HepG2 (cell line): ENCODE results near the gene IP6K1. TPM values are rescaled to one million over a fixed set of nuclear protein-coding genes. Genes with fewer than 3 reads are reported as not detected.

ENCODE experiments used
- FLYWCH1 ChIP-seq: sonication (generic); formaldehyde crosslinking; IDR thresholded peaks from 2 replicates; pipeline ENCODE4 v1.8.1; 2023; ENCODE audit warnings: mild to moderate bottlenecking, missing genetic modification reagents
- GATAD1 ChIP-seq: IDR thresholded peaks from 2 replicates; pipeline ENCODE4 v1.6.1; 2016; ENCODE audit warnings: missing genetic modification reagents, missing compliant biosample characterization
- GATAD2A ChIP-seq: IDR thresholded peaks from 2 replicates; pipeline ENCODE4 v1.6.1; 2016
- GTF2F1 ChIP-seq: fragments of 150-350 bp; IDR thresholded peaks from 2 replicates; pipeline ENCODE4 v1.6.1; 2014; ENCODE audit warnings: low read length
- HOMEZ ChIP-seq: IDR thresholded peaks from 2 replicates; pipeline ENCODE4 v1.6.1; 2016; ENCODE audit warnings: low read depth
- JUNB ChIP-seq: sonication (generic); formaldehyde crosslinking; IDR thresholded peaks from 2 replicates; pipeline ENCODE4 v1.8.0; 2022; ENCODE audit warnings: missing genetic modification reagents, mild to moderate bottlenecking, borderline replicate concordance
- KDM2A ChIP-seq: sonication (generic); formaldehyde crosslinking; IDR thresholded peaks from 2 replicates; pipeline ENCODE4 v1.4.0; 2020; ENCODE audit warnings: low read depth, missing genetic modification reagents, borderline replicate concordance
- KLF16 ChIP-seq, 2 experiments: sonication (generic) in 1 of 2; formaldehyde crosslinking in 1 of 2; IDR thresholded peaks; 2 replicates each; pipeline versions ENCODE4 v1.6.1 to v1.8.0; 2016 to 2023; ENCODE audit warnings: missing genetic modification reagents in 2 of 2, missing compliant biosample characterization in 1 of 2
- KMT2A ChIP-seq: sonication (generic); formaldehyde crosslinking; IDR thresholded peaks from 2 replicates; pipeline ENCODE4 v1.4.0; 2020; ENCODE audit warnings: missing genetic modification reagents
- NCOA2 ChIP-seq: sonication (generic); formaldehyde crosslinking; IDR thresholded peaks from 2 replicates; pipeline ENCODE4 v1.8.0; 2022; ENCODE audit warnings: inconsistent platforms
- PATZ1 ChIP-seq: sonication (generic); formaldehyde crosslinking; IDR thresholded peaks from 2 replicates; pipeline ENCODE4 v1.4.0; 2020; ENCODE audit warnings: missing genetic modification reagents
- PHF20 ChIP-seq: sonication (generic); formaldehyde crosslinking; IDR thresholded peaks from 2 replicates; pipeline ENCODE4 v1.5.0; 2020; ENCODE audit warnings: mild to moderate bottlenecking, missing genetic modification reagents
- REPIN1 ChIP-seq: sonication (generic); formaldehyde crosslinking; IDR thresholded peaks from 2 replicates; pipeline ENCODE4 v1.8.0; 2022; ENCODE audit warnings: missing genetic modification reagents, low read depth, mild to moderate bottlenecking, borderline replicate concordance
- RXRB ChIP-seq: IDR thresholded peaks from 2 replicates; pipeline ENCODE4 v1.6.1; 2016; ENCODE audit warnings: borderline replicate concordance, missing genetic modification reagents, missing compliant biosample characterization
- SALL1 ChIP-seq: sonication (generic); formaldehyde crosslinking; IDR thresholded peaks from 2 replicates; pipeline ENCODE4 v1.8.0; 2022; ENCODE audit warnings: mild to moderate bottlenecking, missing genetic modification reagents
- SIX4 ChIP-seq: sonication (generic); formaldehyde crosslinking; IDR thresholded peaks from 2 replicates; pipeline ENCODE4 v1.4.0; 2020; ENCODE audit warnings: missing genetic modification reagents
- ZIK1 ChIP-seq: sonication (generic); formaldehyde crosslinking; IDR thresholded peaks from 2 replicates; pipeline ENCODE4 v1.5.0; 2020; ENCODE audit warnings: mild to moderate bottlenecking, low read depth, missing genetic modification reagents, borderline replicate concordance
- ZNF660 ChIP-seq: sonication (generic); formaldehyde crosslinking; IDR thresholded peaks from 2 replicates; pipeline ENCODE4 v1.5.1; 2020; ENCODE audit warnings: mild to moderate bottlenecking, low read depth, missing genetic modification reagents, borderline replicate concordance
- ZNF678 ChIP-seq: sonication (generic); formaldehyde crosslinking; IDR thresholded peaks from 2 replicates; pipeline ENCODE4 v1.4.0; 2020; ENCODE audit warnings: mild to moderate bottlenecking, missing genetic modification reagents
- ZSCAN9 ChIP-seq: IDR thresholded peaks from 2 replicates; pipeline ENCODE4 v1.6.1; 2016; ENCODE audit warnings: borderline replicate concordance
- polyA plus RNA-seq, 8 experiments: library from polyadenylated mRNA; depleted of rRNA in 3 of 8; stranded (reverse) in 7 of 8; unstranded in 1 of 8; fragments of >200 nt; fragmentation: Illumina TruSeq in 4 of 8; extraction: Trizol in 4 of 8; gene quantifications; 2 replicates each; pipeline versions ENCODE4 v1.2.1 to v1.2.3, GENCODE V29; 2011 to 2016; ENCODE audit warnings: low read depth in 4 of 8, missing spikeins in 1 of 8, mixed read lengths in 1 of 8; ENCODE audit not compliant: insufficient read depth in 1 of 8
- total RNA-seq, 5 experiments: library from RNA; depleted of rRNA; stranded (reverse); fragments of >200 nt; fragmentation: Illumina TruSeq; extraction: Trizol; gene quantifications; 2 replicates each; pipeline ENCODE4 v1.2.3, GENCODE V29; 2016; ENCODE audit warnings: low read depth in 1 of 5
- TF ChIP-seq, protein P1 (sequence below): sonication (generic); formaldehyde crosslinking; IDR thresholded peaks from 2 replicates; pipeline ENCODE4 v1.8.1; 2023; ENCODE audit warnings: mild to moderate bottlenecking, missing genetic modification reagents
- TF ChIP-seq, protein P2 (sequence below): sonication (generic); formaldehyde crosslinking; IDR thresholded peaks from 2 replicates; pipeline ENCODE4 v1.8.0; 2023; ENCODE audit warnings: mild to moderate bottlenecking, missing genetic modification reagents
- TF ChIP-seq, protein P3 (sequence below): sonication (generic); formaldehyde crosslinking; IDR thresholded peaks from 2 replicates; pipeline ENCODE4 v1.8.1; 2023; ENCODE audit warnings: mild to moderate bottlenecking, missing genetic modification reagents, borderline replicate concordance

Gene IP6K1
- total and polyA plus RNA-seq, 2 of the 13 experiments (the other 11 are each of a cell fraction or from before 2014, with no cell fraction given) = 17.7 to 29.7 TPM

DNA sequence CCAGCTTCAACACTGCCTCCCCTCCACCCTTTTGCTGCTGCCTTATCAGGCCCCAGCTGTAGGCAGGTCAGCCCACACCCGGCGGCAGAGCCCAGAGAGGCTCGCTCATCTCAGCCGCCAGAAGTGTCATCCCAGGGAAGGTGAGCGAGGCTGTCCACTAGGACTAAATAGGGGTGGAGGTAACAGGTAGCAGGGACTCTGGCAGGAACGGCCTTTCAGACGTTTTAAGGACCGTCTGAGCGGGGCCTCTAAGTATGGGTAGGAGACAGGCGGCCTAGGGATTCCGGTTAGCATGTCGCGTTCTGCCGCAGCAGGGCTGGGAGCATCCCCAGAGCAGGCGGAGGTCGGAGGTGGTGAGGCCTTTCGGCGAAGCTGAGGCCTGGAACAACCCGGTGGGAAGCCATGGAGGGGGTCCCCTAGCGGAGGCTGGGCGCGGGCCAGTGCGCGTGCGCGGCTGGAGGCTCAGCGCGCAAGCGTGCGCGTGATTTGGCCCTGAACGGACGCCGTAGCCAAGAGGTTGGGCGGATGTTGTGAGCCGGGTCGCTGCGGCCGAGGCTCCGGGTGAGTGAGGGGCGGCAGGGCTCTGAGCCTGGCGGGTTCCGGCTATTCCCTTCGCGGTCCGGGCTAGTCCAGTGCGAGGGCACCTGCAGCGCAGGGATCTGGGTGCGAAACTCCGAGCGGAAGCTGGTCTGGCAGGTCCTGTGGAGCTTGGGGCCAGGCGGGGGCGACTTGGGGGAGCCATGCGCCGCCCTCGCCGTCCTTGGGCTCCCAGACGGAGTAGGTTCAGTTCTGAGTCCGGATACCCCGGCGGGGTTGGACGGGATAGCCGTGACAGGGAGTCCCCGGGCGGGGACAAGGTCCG lies 97.1 kb downstream of the IP6K1 start, which contains the start of the genes MST1 and RNF123 (continued):
- peak; percentile 88 for TF ChIP-seq SALL1
- peak; percentile 6; the same call in 1 of the 2 replicates for TF ChIP-seq NCOA2 (CRISPR knock-in tag)
- TF ChIP-seq PHF20 = peak; percentile 90
- TF ChIP-seq, protein P1, sequence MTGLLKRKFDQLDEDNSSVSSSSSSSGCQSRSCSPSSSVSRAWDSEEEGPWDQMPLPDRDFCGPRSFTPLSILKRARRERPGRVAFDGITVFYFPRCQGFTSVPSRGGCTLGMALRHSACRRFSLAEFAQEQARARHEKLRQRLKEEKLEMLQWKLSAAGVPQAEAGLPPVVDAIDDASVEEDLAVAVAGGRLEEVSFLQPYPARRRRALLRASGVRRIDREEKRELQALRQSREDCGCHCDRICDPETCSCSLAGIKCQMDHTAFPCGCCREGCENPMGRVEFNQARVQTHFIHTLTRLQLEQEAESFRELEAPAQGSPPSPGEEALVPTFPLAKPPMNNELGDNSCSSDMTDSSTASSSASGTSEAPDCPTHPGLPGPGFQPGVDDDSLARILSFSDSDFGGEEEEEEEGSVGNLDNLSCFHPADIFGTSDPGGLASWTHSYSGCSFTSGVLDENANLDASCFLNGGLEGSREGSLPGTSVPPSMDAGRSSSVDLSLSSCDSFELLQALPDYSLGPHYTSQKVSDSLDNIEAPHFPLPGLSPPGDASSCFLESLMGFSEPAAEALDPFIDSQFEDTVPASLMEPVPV (CRISPR knock-in tag) = peak; percentile 77
- TF ChIP-seq, protein P2, sequence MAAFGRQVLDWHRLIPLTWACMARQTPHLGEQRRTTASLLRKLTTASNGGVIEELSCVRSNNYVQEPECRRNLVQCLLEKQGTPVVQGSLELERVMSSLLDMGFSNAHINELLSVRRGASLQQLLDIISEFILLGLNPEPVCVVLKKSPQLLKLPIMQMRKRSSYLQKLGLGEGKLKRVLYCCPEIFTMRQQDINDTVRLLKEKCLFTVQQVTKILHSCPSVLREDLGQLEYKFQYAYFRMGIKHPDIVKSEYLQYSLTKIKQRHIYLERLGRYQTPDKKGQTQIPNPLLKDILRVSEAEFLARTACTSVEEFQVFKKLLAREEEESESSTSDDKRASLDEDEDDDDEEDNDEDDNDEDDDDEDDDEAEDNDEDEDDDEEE = peak; percentile 86; the same call in 1 of the 2 replicates
- TF ChIP-seq HOMEZ (CRISPR knock-in tag) = 0 out of 2 replicates have a peak, but pooled peaks have one; percentile 17
- 0 out of 2 replicates have a peak, but pooled peaks have one; percentile 42 for TF ChIP-seq ZIK1 (CRISPR knock-in tag)
- peak; percentile 98 for TF ChIP-seq KDM2A (CRISPR knock-in tag)
- TF ChIP-seq RXRB (CRISPR knock-in tag) = 0 out of 2 replicates have a peak, but pooled peaks have one; percentile 20
- TF ChIP-seq SIX4 = peak; percentile 34; the same call in 1 of the 2 replicates
- TF ChIP-seq GATAD2A (CRISPR knock-in tag) = peak; percentile 59
- TF ChIP-seq GTF2F1 = no peak
- no peak for TF ChIP-seq JUNB (CRISPR knock-in tag)
- TF ChIP-seq ZSCAN9 (CRISPR knock-in tag) = 0 out of 2 replicates have a peak, but pooled peaks have one; percentile 55
- TF ChIP-seq ZNF678 (CRISPR knock-in tag) = 0 out of 2 replicates have a peak, but pooled peaks have one; percentile 38
- peak; percentile 63 for TF ChIP-seq PATZ1 (CRISPR knock-in tag)
- no peak for TF ChIP-seq ZNF660 (CRISPR knock-in tag)
- peak; percentile 84 for TF ChIP-seq KMT2A (CRISPR knock-in tag)
- TF ChIP-seq, protein P3, sequence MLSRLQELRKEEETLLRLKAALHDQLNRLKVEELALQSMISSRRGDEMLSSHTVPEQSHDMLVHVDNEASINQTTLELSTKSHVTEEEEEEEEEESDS (CRISPR knock-in tag) = no peak
- TF ChIP-seq GATAD1 (CRISPR knock-in tag) = peak; percentile 97
- peak; percentile 87 for TF ChIP-seq REPIN1 (CRISPR knock-in tag)
- TF ChIP-seq KLF16 (CRISPR knock-in tag; IDR thresholded peaks at IDR 0.05) = peak in 1 of 2 experiments; percentile 85; a peak in 2 of 4 replicates
- TF ChIP-seq FLYWCH1 (CRISPR knock-in tag) = no peak
